NCI-H1417 treated with DMSO at 0.1 percent for 48 hours (cell line): ENCODE measurements around the gene NLE1.
"Not testable (repeated sequence)": the region's sequence is repeated elsewhere in the genome, so short reads cannot be mapped to it uniquely, and the experiment has no call there.

Experiments
- DNase-seq: peaks from one replicate; lab custom pipeline; 2025; lab: John Stamatoyannopoulos, UW

The NLE1 gene

GRCh38 chr17:35162755-35163154, 20.7 kb upstream of the NLE1 start:
- no peak for DNase-seq

DNA sequence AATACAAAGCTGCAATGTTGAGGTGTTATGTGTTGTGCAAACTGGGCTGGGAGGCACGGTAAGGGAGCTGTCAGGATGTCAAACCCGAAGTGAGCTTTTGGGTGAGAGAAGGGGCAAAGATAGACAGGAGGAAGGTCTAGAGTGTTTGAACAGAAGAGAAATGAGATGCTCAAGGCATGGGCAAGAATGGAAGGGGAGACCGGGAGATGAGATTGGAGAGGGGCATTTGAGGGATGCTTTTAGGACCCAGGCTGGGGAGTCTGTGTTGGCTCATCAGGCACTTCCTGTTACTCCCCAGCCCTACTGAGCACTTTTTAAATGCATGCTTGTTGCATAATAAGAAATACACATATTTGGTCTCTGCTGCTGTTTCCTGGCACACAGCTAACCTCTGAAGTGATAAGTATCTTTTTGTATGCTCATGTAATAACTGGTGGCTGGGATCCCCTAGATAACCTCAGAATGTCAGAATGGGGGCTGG, 19.2 kb upstream of the NLE1 start:
- no peak for DNase-seq

DNA sequence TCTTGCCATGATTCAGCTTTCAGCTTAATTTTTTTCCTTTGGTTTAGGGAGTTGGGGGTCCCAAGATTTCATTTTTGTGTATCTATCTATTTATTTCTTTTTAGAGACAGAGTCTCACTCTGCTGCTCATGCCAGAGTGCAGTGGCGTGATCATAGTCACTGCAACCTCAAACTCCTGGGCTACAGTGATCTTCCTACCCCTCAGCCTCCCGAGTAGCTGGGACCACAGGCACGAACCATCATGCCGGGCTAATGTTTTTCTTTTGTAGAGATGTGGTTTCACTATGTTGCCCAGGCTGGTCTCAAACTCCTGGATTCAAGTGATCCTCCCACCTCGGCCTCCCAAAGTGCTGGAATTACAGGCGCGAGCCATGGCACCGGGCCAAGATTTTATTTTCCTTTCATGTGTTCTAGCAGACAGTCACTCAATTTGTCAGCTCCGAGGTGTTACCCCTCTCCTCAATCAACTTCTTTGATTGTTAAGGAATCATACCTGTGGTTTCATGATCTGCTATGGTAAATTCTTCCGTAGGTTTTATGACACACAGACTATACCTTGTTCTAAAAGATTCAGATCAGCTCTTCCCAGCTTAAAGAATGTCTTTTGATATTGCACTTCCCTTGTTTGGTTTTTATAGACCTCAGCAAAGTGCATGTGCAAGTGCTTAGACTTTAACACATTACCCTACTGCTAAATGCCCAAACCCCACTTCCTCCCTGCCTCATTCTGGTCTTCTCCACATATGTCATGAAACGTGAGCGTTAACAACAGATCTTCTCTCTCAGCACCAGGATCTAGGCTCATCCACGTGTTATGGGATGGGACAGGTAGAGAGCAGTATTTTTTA, 18.5 kb upstream of the NLE1 start:
- no peak for DNase-seq

GRCh38 chr17:35159940-35160339, 17.8 kb upstream of the NLE1 start:
- no peak for DNase-seq

DNA sequence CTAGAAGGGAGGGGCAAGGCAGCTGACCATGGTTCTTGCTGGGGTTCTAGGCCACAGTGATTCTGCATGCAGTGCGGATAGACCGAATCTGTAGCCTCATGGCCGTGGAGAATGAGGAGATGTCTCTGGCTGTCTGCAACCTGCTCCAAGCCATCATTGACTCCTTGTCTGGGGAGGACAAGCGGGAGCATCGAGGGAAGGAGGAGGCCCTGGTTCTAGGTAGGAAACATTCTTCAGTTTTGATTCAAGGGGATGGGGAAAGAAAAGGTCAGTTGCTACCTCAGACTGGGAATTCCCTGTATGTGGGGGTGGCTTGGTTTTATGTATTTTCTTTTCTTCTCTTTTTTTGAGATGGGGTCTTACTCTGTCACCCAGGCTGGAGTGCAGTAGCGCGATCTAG, 13.1 kb upstream of the NLE1 start:
- DNase-seq, result no peak

- no peak for DNase-seq
These were observed 12.4 kb upstream of the NLE1 start for GRCh38 chr17:35154196-35155165.

DNA sequence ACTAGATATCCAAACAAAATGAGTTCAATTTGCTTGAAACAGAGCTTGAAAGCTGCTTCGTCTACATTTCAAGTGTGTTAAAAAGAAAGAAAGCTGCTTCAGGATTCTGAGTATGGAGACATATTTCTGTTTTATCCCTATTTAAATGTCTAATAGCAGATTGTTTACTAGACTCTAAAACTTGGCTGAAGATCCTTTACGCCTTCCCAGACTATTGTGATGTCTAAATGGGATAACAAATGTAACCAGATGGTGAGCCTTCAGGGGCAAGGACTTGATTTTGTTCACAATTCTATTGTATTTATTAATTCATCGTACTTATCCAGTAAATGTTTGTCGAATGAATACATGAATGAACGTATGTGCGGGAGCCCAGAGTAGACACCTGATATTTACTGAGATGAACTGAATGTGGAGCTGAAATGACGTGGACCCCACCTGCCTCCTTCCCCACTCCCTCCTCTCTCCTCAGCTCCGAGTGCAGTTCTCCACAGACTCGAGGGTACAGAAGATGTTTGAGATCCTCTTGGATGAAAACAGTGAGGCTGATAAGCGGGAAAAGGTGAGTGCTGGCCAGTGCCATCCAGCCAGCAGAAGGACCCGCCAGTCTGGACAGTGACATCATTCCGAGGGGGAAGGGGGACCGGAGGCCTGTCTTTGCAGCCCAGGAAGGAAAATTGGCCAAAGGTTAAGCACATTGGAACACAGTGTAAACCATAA, 10.5 kb upstream of the NLE1 start:
- no peak for DNase-seq

DNA sequence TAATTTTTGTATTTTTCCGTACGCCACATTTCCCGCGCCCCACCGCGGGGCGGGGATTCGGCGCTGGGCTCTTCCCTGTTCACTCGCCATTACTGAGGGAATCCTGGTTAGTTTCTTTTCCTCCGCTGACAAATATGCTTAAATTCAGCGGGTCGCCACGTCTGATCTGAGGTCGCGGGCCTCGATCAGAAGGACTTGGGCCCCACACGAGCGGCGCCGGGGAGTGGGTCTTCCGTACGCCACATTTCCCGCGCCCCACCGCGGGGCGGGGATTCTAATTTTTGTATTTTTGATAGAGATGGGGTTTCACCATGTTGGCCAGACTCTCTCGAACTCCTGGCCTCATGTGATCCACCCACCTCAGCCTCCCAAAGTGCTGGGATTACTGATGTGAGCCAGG, 9.0 kb upstream of the NLE1 start:
- DNase-seq, result not testable (repeated sequence)

DNA sequence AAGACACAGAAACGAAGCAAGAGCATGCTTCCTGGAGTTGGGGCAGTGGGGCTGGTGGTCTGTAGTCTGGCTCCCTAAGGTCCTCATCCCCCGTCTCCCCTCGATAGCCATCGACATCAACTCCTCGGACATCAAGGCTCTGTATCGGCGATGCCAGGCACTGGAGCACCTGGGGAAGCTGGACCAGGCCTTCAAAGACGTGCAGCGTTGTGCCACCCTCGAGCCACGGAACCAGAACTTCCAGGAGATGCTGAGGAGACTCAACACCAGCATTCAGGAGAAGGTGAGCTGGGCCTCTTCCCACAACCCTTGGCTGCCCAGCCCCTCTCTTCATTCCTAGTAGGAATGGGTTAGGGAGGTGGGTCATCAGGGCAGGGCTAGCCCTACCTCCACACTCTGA, 7.8 kb upstream of the NLE1 start:
- no peak for DNase-seq

GRCh38 chr17:35148144-35148543, 6.0 kb upstream of the NLE1 start:
- no peak for DNase-seq

GRCh38 chr17:35147375-35147905, 5.3 kb upstream of the NLE1 start, which contains the start of gene UNC45B:
TSS of gene UNC45B (plus strand) at chr17:35147817. CDS start at chr17:35148264, 447 bp downstream.
- DNase-seq, result no peak

DNA sequence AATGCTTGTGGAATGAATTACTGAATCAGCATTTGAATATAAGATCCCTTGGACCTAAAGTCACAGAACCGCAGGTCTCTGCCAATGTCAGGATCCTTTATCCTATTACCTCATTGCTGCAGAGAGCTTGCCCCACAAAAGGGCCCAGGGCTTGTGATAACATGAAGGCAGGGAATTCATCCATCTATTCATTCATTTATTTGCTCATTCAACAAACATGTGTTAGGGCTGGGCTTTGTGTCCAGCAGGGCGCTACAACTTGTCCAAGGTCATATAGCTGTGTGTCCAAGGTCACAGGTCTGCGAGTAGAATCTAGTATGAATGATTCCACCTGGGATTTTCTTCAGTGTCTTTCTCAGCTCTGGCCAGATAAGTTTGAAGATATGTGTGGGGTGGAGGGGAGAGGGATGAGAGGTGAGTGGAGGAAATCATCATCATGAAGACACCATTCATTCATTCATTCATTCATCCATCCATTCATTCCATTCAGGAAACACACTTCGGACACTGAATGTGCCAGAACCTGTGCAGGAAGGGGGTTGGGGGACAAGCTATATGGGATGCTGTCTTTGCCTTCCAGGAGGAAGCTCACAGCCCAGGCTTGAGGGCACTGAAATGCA, 4.2 kb upstream of the NLE1 start:
- no peak for DNase-seq

DNA sequence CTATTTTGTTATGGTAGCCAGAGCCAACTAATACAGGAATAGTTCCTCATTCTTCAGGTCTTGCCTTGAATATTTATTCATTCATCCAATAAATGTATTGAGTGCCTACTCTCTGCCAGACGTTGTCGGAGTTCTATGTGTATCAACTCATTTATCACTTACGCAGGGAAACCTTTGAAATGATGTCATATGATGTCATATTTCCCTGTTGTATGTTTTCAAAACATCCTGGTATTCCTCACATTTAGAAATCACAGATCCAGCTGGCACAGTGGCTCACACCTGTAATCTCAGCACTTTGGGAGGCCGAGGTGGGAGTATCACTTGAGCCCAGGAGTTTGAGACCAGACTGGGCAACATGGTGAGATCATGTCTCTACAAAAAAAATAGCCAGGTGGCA, 2.7 kb upstream of the NLE1 start:
- no peak for DNase-seq

DNA sequence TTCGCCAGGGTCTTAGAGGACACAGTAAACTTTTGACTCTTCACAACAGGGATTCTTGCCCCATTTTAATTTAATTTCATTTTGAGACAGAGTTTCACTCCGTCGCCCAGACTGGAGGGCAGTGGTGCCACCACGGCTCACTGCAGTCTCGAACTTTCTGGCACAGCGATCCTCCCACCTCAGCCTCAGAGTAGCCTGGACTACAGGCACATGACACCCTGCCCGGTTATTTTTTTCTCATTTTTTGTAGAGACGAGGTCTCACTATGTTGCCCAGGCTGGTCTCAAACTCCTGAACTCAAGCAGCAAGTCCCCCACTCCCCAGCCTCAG, 329 bp upstream of the NLE1 start:
- DNase-seq, result no peak

DNA sequence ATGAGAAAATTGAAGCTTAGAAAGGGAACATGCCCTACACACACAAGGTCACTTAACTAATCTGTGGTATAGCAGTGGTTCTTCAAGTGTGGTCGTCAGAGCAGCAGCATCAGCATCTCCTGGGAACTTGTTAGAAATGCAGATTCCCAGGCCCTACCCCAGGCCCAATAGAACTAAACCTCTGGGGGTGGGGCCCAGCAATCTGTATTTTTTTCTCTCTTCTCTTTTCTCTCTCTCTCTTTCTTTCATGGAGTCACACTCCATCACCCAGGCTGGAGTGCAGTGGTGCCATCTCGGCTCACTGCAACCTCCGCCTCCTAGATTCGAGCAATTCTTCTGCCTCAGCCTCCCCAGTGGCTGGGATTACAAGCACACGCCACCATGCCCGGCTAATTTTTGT, 3.9 kb downstream of the NLE1 start:
- no peak for DNase-seq

GRCh38 chr17:35135322-35135721, 6.8 kb downstream of the NLE1 start:
- no peak for DNase-seq

DNA sequence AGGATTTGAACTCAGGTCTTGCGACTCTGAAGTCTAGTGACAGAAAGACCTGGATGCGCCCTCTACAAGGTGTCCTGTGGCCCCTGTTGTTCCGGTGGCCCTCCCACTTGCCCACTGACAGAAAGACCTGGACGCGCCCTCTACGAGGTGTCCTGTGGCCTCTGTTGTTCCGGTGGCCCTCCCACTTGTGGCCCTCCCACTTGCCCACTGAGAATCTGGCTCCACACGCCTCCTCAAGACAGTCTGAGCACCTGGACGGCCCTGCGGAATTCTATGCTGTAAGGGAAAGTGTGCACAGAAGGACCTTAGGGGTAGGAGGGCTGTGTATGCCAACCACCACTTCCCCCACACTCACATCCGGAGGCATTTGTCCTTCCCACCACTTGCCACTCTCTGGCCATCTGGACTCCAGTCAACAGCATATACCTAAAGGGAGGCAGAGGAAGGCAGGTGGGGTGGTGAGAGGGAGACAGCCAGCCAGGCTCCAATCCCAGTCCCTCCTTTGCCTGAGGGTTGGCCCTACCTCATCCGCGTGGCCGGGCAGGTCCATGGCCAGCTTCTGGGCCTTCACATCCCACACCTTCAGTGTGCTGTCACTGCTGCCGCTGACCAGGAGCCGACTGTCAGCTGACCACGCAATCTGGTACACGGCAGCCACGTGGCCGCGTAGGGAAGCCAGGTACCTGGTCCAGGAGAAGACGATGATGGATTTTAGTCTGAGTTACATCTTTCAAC, 9.1 kb downstream of the NLE1 start:
- DNase-seq, result no peak

- DNase-seq, result no peak
These were observed 10.0 kb downstream of the NLE1 start for GRCh38 chr17:35132099-35132498.

GRCh38 chr17:35130392-35130791, 11.7 kb downstream of the NLE1 start:
- no peak for DNase-seq

DNA sequence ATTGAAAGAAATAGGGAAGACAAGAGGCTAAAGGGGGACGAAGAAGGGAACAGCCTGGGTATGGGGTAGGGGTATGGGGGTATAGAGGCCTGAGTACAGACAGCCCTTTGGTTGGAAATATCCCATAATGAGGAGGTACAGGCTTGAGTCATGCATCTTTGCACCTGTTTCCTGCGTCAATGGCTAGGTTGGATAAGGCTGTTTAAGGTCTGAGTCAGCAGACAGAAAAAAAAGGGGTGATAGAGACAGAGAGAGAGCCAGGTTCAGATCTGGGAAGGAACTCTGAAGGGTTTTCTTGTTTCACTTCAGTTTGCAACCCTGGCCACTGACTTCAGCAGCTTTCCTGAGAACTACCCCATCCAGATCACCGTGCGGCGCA, 12.1 kb downstream of the NLE1 start:
- DNase-seq, result no peak
